BE2C (cell line): ENCODE data around the gene SORBS1.

Experiments
- DNase-seq: peaks from one replicate; pipeline ENCODE4 v3.0.0-alpha.2; 2020
- H3K27me3 ChIP-seq: fragments of 250-450 bp; sonication (Bioruptor Pico); 2 replicates; pipeline ENCODE4 v1.5.1; 2020; ENCODE audit warnings: mild to moderate bottlenecking
- H3K36me3 ChIP-seq: fragments of 250-450 bp; sonication (Bioruptor Pico); 2 replicates; pipeline ENCODE4 v1.5.1; 2020; ENCODE audit warnings: mild to moderate bottlenecking
- H3K4me1 ChIP-seq: fragments of 250-450 bp; sonication (Bioruptor Pico); 2 replicates; pipeline ENCODE4 v1.5.1; 2020
- H3K4me3 ChIP-seq: 2 replicates; pipeline ENCODE4 v1.5.1; 2011; ENCODE audit warnings: low read depth, low read length
- H3K9me3 ChIP-seq: fragments of 250-450 bp; sonication (Bioruptor Pico); 2 replicates; pipeline ENCODE4 v1.5.1; 2020
- TF ChIP-seq, protein P1 (sequence below): IDR thresholded peaks from 2 replicates; pipeline ENCODE4 v1.5.1; 2012; ENCODE audit warnings: mild to moderate bottlenecking, low read depth, low read length

Gene SORBS1

DNA sequence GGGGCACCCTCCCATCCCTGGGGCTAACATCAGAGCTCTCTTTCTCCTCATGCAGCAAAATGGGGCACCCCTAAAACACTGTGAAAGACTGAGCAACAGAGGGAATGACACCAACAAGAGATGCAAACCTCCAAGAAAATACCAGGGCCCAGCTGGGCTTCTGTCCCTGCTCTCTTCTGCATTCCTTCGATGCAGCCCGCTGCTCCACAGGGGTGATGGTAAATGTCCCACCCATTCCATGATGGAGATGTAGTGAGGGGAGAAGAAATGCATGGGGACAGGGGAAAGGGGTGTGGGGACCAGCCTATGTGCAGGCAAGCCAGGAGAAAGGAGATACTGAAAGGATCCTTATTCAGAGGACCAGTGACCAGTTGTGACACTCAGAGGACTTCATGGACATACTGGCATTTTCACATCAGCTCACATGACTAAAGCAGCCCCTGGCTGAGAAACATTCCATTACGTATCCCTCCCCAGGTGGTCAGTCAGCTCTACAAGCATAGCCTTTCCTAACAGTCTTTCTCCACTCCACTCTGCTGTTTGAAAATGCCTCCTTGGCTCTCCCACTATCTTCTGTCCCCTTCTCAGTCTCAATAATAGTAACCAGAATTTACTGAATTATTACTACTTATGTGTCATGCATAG, 13.3 kb downstream of the SORBS1 start:
- Histone ChIP-seq H3K9me3 (no peaks in the 10 kb centered on the region), H3K4me3 (no peak overlapping the region), H3K4me1 (no peaks in the 10 kb centered on the region), H3K36me3 (no peaks in the 10 kb centered on the region), H3K27me3 (no peaks in the 10 kb centered on the region)
- TF ChIP-seq, protein P1, sequence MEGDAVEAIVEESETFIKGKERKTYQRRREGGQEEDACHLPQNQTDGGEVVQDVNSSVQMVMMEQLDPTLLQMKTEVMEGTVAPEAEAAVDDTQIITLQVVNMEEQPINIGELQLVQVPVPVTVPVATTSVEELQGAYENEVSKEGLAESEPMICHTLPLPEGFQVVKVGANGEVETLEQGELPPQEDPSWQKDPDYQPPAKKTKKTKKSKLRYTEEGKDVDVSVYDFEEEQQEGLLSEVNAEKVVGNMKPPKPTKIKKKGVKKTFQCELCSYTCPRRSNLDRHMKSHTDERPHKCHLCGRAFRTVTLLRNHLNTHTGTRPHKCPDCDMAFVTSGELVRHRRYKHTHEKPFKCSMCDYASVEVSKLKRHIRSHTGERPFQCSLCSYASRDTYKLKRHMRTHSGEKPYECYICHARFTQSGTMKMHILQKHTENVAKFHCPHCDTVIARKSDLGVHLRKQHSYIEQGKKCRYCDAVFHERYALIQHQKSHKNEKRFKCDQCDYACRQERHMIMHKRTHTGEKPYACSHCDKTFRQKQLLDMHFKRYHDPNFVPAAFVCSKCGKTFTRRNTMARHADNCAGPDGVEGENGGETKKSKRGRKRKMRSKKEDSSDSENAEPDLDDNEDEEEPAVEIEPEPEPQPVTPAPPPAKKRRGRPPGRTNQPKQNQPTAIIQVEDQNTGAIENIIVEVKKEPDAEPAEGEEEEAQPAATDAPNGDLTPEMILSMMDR = no peak
- DNase-seq = no peak

DNA sequence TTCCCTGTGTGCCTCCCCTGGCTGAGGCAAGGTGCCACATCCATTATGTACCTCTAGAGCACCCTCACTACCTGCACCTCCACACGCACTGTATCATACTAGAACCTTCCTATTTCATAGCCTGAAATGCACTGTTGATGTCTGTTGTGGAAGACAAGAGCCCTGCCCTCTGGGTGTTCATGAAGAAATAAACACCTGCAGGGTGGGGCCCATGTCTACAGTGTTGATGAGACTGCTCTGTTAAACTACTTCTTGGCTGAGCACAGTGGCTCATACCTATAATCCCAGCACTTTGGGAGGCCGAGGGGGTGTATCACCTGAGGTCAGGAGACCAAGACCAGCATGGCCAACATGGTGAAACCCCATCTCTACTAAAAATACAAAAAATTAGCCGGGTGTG, 14.0 kb downstream of the SORBS1 start:
- no peaks in the 10 kb centered on the region for H3K4me1 ChIP-seq
- no peaks in the 10 kb centered on the region for H3K27me3 ChIP-seq
- TF ChIP-seq, protein P1 = no peak
- no peaks in the 10 kb centered on the region for H3K9me3 ChIP-seq
- no peak overlapping the region for H3K4me3 ChIP-seq
- no peaks in the 10 kb centered on the region for H3K36me3 ChIP-seq
- DNase-seq = no peak

DNA sequence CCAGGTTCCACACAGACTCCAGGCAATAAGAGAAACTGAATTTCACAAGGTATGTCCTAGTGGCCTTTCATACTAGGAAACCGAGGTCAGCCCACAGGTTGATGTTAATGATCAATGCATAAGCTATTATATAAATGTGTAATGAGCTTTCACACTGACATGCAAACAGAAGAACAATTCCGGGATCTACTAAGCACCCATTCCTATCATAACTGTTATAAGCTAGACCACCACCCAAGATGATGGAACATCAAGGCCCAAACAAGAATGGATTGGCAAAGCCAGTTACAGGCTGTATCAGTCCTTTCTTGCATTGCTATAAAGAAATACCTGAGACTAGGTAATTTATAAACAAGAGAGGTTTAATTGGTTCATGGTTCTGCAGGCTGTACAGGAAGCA, 15.2 kb downstream of the SORBS1 start:
- H3K4me3 ChIP-seq = no peak overlapping the region
- no peaks in the 10 kb centered on the region for H3K36me3 ChIP-seq
- TF ChIP-seq, protein P1 = no peak
- H3K9me3 ChIP-seq = no peaks in the 10 kb centered on the region
- DNase-seq = no peak
- no peaks in the 10 kb centered on the region for H3K4me1 ChIP-seq
- no peaks in the 10 kb centered on the region for H3K27me3 ChIP-seq

DNA sequence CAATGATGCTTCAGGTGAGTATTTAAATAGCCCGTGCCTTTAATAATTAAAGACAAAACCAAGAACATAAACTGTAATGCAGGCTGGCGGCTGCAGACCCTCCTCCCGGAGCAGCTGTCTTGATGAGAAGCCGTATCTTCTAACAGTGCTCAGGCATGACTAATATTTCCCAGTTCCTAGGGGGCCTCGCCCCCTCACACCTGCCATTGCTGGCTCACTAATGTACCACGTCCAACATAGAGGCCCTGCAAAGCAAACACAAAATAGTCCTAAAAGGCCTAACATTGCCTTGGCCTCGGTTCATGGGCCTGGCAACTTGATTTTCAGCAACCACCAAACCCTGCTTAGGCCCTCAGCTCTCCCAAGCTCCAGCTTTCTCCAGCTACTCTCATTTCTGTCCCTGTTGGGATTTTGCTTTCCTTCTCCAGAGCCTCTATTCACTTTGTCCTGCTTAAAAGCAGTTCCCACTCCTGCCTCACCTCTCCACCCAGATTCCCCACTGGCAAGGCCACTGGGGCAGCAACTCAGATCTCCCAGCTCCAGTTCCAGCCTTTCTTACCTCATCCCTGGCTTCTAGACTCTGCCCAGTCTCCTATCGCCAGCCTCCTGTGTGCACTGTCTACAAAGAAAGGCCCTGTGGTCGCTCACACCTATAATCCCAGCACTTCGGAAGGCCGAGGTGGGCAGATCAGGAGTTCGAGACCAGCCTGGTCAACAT, 16.2 kb downstream of the SORBS1 start:
- no peaks in the 10 kb centered on the region for H3K4me1 ChIP-seq
- H3K9me3 ChIP-seq = no peaks in the 10 kb centered on the region
- no peak for DNase-seq
- no peak overlapping the region for H3K4me3 ChIP-seq
- no peaks in the 10 kb centered on the region for H3K27me3 ChIP-seq
- TF ChIP-seq, protein P1 = no peak
- no peaks in the 10 kb centered on the region for H3K36me3 ChIP-seq

DNA sequence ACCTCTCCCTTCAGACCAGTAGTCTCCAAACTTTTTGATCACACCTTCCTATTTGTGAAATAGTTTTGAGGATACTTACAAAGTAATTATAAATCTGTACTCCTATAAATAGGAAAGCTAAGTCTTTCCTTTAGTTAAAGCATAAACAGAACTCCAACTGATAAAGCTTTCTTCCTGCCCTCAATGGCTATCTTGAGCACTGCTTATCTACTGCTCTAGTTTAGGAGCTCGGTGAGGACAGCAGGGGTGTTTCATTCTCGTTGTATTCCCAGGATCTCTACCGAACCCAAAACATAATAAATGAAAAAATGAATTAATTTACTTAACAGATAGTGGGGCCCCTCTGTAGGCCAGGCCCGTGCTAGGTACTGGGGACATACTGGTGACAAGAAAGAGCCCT, 17.7 kb downstream of the SORBS1 start:
- Histone ChIP-seq H3K36me3 (no peaks in the 10 kb centered on the region), H3K9me3 (no peaks in the 10 kb centered on the region), H3K4me1 (no peaks in the 10 kb centered on the region), H3K27me3 (no peaks in the 10 kb centered on the region), H3K4me3 (no peak overlapping the region)
- TF ChIP-seq, protein P1 = no peak
- DNase-seq = no peak

DNA sequence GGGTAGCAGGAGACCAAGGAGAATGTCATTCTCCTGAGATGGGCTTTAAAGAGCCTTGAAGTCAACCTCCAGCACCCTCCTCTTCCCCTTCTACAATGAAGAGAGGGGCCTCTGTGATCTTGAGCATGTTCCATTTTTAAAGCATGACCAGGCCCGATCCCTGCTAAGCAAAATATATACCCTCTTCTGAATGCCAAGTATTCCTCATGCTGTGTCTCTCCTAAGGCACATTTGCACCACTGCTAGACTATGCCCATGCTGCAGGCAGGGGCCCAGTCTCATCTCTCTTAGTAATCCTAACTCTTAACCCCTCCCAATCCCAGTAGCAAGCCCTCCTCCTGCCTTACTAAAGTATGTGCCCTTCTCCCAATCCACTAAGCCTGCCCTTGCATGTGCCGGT, 18.4 kb downstream of the SORBS1 start:
- Histone ChIP-seq H3K4me3 (no peak overlapping the region), H3K9me3 (no peaks in the 10 kb centered on the region), H3K27me3 (no peaks in the 10 kb centered on the region), H3K4me1 (no peaks in the 10 kb centered on the region), H3K36me3 (no peaks in the 10 kb centered on the region)
- DNase-seq = no peak
- TF ChIP-seq, protein P1 = no peak
